ENCODE data around the gene DNMT3L. TPM values are rescaled to one million over a fixed set of nuclear protein-coding genes. Genes with fewer than 3 reads are reported as not detected.
A peak's percentile ranks its signal among the peaks of the same experiment; 100 is the strongest.
"Not testable (repeated sequence)": the region's sequence is repeated elsewhere in the genome, so short reads cannot be mapped to it uniquely, and the experiment has no call there.

Gene DNMT3L
- total and polyA plus RNA-seq, 12 donors, result not detected

DNA sequence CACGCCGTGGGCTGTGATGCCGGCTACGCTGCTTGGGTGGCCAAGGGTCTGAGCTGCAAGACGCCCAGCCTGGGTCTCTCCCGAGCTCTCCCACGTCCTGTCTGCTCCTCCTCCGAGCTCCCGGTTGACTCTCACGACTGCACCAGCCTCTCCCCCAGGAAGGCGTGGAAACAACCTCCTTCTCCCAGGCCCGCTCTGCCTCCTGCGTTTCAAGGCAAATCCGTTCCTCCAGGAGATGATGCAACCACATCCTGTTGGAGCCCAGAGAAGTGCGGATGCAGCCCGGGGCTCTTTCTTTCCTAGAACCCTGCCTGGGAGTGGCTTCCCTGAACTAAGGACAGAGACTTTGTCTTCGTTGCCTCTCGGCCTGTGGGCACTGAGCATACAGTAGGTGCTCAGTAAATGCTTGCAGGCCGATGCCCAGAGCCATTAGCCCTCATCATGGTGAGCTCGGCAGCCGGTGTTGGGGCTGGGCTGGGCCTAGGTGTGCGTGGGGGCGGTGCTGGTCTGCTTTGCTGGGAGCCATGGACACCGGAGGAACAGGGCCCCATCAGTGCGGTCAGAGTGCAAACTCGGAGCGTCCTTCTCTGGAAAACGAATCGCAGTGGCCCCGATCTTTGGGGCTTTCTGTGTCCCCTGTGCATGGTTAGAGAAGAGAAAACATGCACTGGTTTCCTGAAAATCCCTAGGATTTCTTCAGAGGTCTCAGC, 59.0 kb downstream of the DNMT3L start:
- DNase-seq; H3K9me3 ChIP-seq; intact Hi-C loops (cut with DNase I); H3K4me1 ChIP-seq; H3K27ac ChIP-seq; H3K27me3 ChIP-seq; H3K36me3 ChIP-seq; H3K4me3 ChIP-seq: not testable (repeated sequence)
- WGBS, 2 donors, result no CpG with 5 or more reads among the region's 30 CpGs
- ATAC-seq, result peak; percentile 78 to 92 (median 84)

DNA sequence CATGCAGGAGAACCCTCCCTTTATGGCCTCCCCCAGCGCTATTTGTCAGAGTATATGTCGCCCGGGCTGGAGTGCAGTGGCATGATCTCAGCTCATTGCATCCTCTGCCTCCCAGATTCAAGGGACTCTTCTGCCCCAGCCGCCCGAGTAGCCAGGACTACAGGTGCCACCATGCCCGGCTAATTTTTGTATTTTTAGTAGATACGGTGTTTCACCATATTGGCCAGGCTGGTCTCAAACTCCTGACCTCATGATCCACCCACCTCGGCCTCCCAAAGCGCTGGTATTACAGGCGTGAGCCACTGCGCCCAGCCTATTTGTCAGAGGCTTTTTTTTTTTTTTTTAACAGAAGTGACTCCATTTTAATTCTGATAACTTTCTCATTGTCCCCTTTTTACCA, 61.7 kb downstream of the DNMT3L start:
- H3K4me1 ChIP-seq; H3K36me3 ChIP-seq; H3K27me3 ChIP-seq; ATAC-seq; H3K4me3 ChIP-seq; H3K9me3 ChIP-seq; H3K27ac ChIP-seq; intact Hi-C loops (cut with DNase I): not testable (repeated sequence)
- WGBS, 2 donors, result 94 to 97% methylated on average over 11 of the region's 11 CpGs
- DNase-seq, result peak in 1 of 2 donors; percentile 5

DNA sequence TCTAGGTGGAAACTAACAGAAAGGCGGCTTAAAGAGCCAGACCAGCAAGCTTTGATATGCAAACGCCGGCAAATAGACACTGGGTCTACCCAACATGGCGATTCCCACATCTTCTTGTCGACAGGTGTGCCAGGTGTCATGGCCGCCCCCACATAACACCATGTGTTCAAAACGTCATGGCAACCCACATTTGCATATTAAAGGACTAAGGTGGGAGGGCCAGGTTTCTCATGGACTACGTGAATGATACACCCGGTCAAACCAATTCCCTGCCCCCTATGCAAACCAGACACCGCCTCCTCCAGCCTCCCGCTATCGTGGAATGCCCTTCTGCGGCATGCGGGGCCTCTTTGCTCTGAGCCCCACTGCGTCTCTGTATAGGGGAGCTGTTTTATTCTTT, 62.2 kb downstream of the DNMT3L start:
- Histone ChIP-seq H3K36me3 (no peaks in the 10 kb centered on the region), H3K9me3 (no peaks in the 10 kb centered on the region), H3K27ac (no peak overlapping the region), H3K27me3 (no peaks in the 10 kb centered on the region), H3K4me3 (no peak overlapping the region), H3K4me1 (peaks cover 0 to 4% (median 0%) of the 10 kb centered on the region in 9 donors)
- TF ChIP-seq, protein P1, sequence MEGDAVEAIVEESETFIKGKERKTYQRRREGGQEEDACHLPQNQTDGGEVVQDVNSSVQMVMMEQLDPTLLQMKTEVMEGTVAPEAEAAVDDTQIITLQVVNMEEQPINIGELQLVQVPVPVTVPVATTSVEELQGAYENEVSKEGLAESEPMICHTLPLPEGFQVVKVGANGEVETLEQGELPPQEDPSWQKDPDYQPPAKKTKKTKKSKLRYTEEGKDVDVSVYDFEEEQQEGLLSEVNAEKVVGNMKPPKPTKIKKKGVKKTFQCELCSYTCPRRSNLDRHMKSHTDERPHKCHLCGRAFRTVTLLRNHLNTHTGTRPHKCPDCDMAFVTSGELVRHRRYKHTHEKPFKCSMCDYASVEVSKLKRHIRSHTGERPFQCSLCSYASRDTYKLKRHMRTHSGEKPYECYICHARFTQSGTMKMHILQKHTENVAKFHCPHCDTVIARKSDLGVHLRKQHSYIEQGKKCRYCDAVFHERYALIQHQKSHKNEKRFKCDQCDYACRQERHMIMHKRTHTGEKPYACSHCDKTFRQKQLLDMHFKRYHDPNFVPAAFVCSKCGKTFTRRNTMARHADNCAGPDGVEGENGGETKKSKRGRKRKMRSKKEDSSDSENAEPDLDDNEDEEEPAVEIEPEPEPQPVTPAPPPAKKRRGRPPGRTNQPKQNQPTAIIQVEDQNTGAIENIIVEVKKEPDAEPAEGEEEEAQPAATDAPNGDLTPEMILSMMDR (IDR thresholded peaks at IDR 0.05), result no peak
- intact Hi-C loops (cut with DNase I), result no loop called here
- ATAC-seq (no peak), DNase-seq (no peak)
- 87% methylated on average over 15 of the region's 15 CpGs for WGBS, 2 donors

DNA sequence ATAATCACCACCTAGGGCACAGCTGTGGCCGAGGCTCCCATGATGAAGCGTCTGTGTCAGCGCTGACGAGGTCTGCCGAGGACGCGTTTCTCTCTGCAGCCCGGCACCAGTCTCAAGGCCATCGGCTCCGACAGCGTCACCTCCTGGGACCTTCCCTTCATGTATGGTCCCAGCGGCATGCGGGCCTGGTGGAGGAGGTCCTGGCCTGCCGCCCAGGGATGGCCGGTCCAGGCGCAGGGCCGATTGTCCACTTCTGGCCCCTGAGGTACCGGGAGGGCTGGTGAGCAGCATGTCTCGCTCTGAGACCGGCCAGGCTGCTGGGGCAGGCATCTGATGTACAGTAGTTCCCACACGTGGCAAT, 64.6 kb downstream of the DNMT3L start:
- peak; percentile 21 to 78 (median 62) for ATAC-seq
- 71 to 80% methylated on average over 5 to 16 of the region's 21 CpGs for WGBS, 2 donors

More for the DNA sequence above, 64.6 kb downstream of the DNMT3L start:
- H3K9me3 ChIP-seq; H3K27me3 ChIP-seq; H3K4me3 ChIP-seq; H3K36me3 ChIP-seq; H3K4me1 ChIP-seq; intact Hi-C loops (cut with DNase I): not testable (repeated sequence)
- DNase-seq, result peak; percentile 5 to 69
- peak overlapping the region in 5 of 10 donors; percentile 22 to 64 (median 28) for H3K27ac ChIP-seq

Other genes starting within 250 kb of the DNMT3L start
- 10 to 100 TPM; 18.7 to 26.2 (median 20.3) TPM for gene TRAPPC10, start 249.6 kb downstream of the DNMT3L start, total RNA-seq
- 1 to 10 TPM; 4.7 to 6.0 TPM for gene TRAPPC10, start 249.6 kb downstream of the DNMT3L start, polyA plus RNA-seq
- 10 to 100 TPM in 1 of 10 donors, 1 to 10 TPM in 8, not detected in 1; 1.0 to 14.8 (median 6.5) TPM for gene PWP2, start 154.5 kb downstream of the DNMT3L start, total RNA-seq
- gene PWP2, start 154.5 kb downstream of the DNMT3L start, polyA plus RNA-seq, result 1 to 10 TPM; 2.3 to 5.4 TPM
- 100 to 1,000 TPM in 4 of 10 donors, 10 to 100 TPM in 5, 1 to 10 TPM in 1; 8.2 to 310 (median 20.2) TPM for gene GATD3, start 128.2 kb downstream of the DNMT3L start, total RNA-seq
- 100 to 1,000 TPM in 1 of 2 donors, 10 to 100 TPM in 1; 15.9 to 116 TPM for gene GATD3, start 128.2 kb downstream of the DNMT3L start, polyA plus RNA-seq
- 1 to 10 TPM in 9 of 10 donors, under 1 TPM in 1; 0.90 to 6.2 (median 1.6) TPM for gene ICOSLG, start 21.0 kb downstream of the DNMT3L start, total RNA-seq
- gene ICOSLG, start 21.0 kb downstream of the DNMT3L start, polyA plus RNA-seq, result 1 to 10 TPM; 1.3 to 2.7 TPM
- under 1 TPM in 2 of 10 donors, not detected in 8; 0.05 to 0.10 TPM for gene AIRE, start 24.0 kb upstream of the DNMT3L start, total RNA-seq
- gene AIRE, start 24.0 kb upstream of the DNMT3L start, polyA plus RNA-seq, result under 1 TPM in 1 of 2 donors, not detected in 1; 0.06 TPM
- 10 to 100 TPM; 34.7 to 84.4 (median 43.8) TPM for gene PFKL, start 38.2 kb upstream of the DNMT3L start, total RNA-seq
- gene PFKL, start 38.2 kb upstream of the DNMT3L start, polyA plus RNA-seq, result 10 to 100 TPM; 42.6 to 56.9 TPM
- gene CFAP410, start 77.5 kb upstream of the DNMT3L start, total RNA-seq, result 10 to 100 TPM; 10.9 to 15.8 (median 13.3) TPM
- 10 to 100 TPM; 27.6 to 34.7 TPM for gene CFAP410, start 77.5 kb upstream of the DNMT3L start, polyA plus RNA-seq
- 1 to 10 TPM in 5 of 10 donors, under 1 TPM in 5; 0.34 to 8.5 (median 0.89) TPM for gene TRPM2, start 91.7 kb upstream of the DNMT3L start, total RNA-seq
- gene TRPM2, start 91.7 kb upstream of the DNMT3L start, polyA plus RNA-seq, result 1 to 10 TPM; 1.2 to 2.4 TPM
- gene LRRC3, start 193.6 kb upstream of the DNMT3L start, total RNA-seq, result 1 to 10 TPM; 1.2 to 3.2 (median 2.1) TPM
- 1 to 10 TPM; 1.2 to 2.3 TPM for gene LRRC3, start 193.6 kb upstream of the DNMT3L start, polyA plus RNA-seq

Data from heart right ventricle (tissue), 16 donors.